Activated T-cell treated with anti-CD3 and anti-CD28 coated beads, Interleukin-2, amount 50 U/mL, for 4 hours (primary cell): Measurements from ENCODE around the gene PLEK. TPM values are rescaled to one million over a fixed set of nuclear protein-coding genes. Genes with fewer than 3 reads are reported as not detected.

Source experiments
- total RNA-seq, 3 donors: library from RNA; stranded (reverse); gene quantifications; one replicate each; pipeline ENCODE4 v1.2.1, GENCODE V29; 2021

The PLEK gene
- total RNA-seq, 3 donors from 2014 or later, result 2.6 to 7.8 (median 7.8) TPM

Other genes with a start within 250 kb of the PLEK start
- gene PNO1, start 207.4 kb upstream of the PLEK start, total RNA-seq, result 10 to 100 TPM; 65.8 to 73.7 (median 72.4) TPM
- gene PPP3R1, start 112.8 kb upstream of the PLEK start, total RNA-seq, result 10 to 100 TPM; 73.5 to 84.0 (median 74.2) TPM
- under 1 TPM in 2 of 3 donors, not detected in 1; 0.11 to 0.13 TPM for gene CNRIP1, start 45.3 kb upstream of the PLEK start, total RNA-seq
- under 1 TPM; 0.43 to 0.87 (median 0.66) TPM for gene FBXO48, start 102.0 kb downstream of the PLEK start, total RNA-seq
- gene APLF, start 102.3 kb downstream of the PLEK start, total RNA-seq, result 1 to 10 TPM; 1.3 to 1.6 (median 1.3) TPM